Small intestine (tissue), 7 donors: ENCODE data around the gene KRTAP2-4. TPM values are rescaled to one million over a fixed set of nuclear protein-coding genes. Genes with fewer than 3 reads are reported as not detected.
"Not testable (repeated sequence)": the region's sequence is repeated elsewhere in the genome, so short reads cannot be mapped to it uniquely, and the experiment has no call there.

Source experiments
- DNase-seq, 2 donors: peaks; one replicate each; pipeline versions ENCODE4 v3.0.0 to v3.0.0-alpha.2; 2013
- FAIRE-seq: peaks from 2 replicates; lab custom pipeline; 2012; peaks lifted over from hg19 to GRCh38; lab: Jason Lieb, UNC
- H3K27ac ChIP-seq, 3 donors: one replicate each; pipeline ENCODE4 v1.5.1; 2013; ENCODE audit warnings: low read length in 2 of 3, mild to moderate bottlenecking in 2 of 3, control low read depth in 1 of 3, inconsistent platforms in 1 of 3, low read depth in 1 of 3, moderate library complexity in 1 of 3
- H3K27me3 ChIP-seq, 3 donors: one replicate each; pipeline ENCODE4 v1.6.1; 2013; ENCODE audit warnings: low read length in 3 of 3, inconsistent platforms in 1 of 3; ENCODE audit not compliant: control insufficient read depth in 3 of 3, insufficient read depth in 3 of 3
- H3K36me3 ChIP-seq, 3 donors: one replicate each; pipeline ENCODE4 v1.6.1; 2013; ENCODE audit warnings: low read length in 3 of 3, inconsistent platforms in 1 of 3, low read depth in 1 of 3, mild to moderate bottlenecking in 1 of 3, moderate library complexity in 1 of 3; ENCODE audit not compliant: control insufficient read depth in 3 of 3, insufficient read depth in 2 of 3
- H3K4me1 ChIP-seq, 3 donors: one replicate each; pipeline ENCODE4 v1.6.1; 2013; ENCODE audit warnings: low read length in 2 of 3, inconsistent platforms in 1 of 3, low read depth in 1 of 3, mild to moderate bottlenecking in 1 of 3, moderate library complexity in 1 of 3; ENCODE audit not compliant: control insufficient read depth in 3 of 3, insufficient read depth in 2 of 3
- H3K4me3 ChIP-seq, 3 donors: one replicate each; pipeline ENCODE4 v1.5.1; 2013; ENCODE audit warnings: low read length in 3 of 3, control low read depth in 1 of 3, inconsistent platforms in 1 of 3, low read depth in 1 of 3, mild to moderate bottlenecking in 1 of 3, moderate library complexity in 1 of 3
- H3K9me3 ChIP-seq, 2 donors: one replicate each; pipeline ENCODE4 v1.6.1; 2013; ENCODE audit warnings: low read depth in 1 of 2, low read length in 1 of 2; ENCODE audit not compliant: control insufficient read depth in 2 of 2, insufficient read depth in 1 of 2
- WGBS, 3 donors: extraction: QIAGEN DNeasy Blood & Tissue Kit; methylation state at CpG; one replicate each; pipeline ENCODE4 v1.1.7; 2013; 5-methylcytosine and 5-hydroxymethylcytosine counted together
- polyA plus RNA-seq, 4 donors: library from polyadenylated mRNA; stranded (reverse) in 3 of 4; unstranded in 1 of 4; fragments of 200-250 nt in 3 of 4; fragments of 120-200 nt in 1 of 4; gene quantifications; one replicate each; pipeline versions ENCODE4 v1.2.1 to v1.2.3, GENCODE V29; 2013
- donor health status: healthy with polysubstance abuse.
- donor health status: control.
- donor health status: control.
- donor health status: Bipolar disorder and iron deficiency.
- donor health status: healthy.

Gene KRTAP2-4
- polyA plus RNA-seq, 4 donors, result not detected

- not testable (repeated sequence) for FAIRE-seq, H3K36me3 ChIP-seq, H3K4me3 ChIP-seq, H3K27me3 ChIP-seq, H3K4me1 ChIP-seq, H3K27ac ChIP-seq, H3K9me3 ChIP-seq, DNase-seq
- WGBS, 3 donors, result 59 to 79% (median 73%) methylated on average over 2 of the region's 2 CpGs
These were observed 17.7 kb upstream of the KRTAP2-4 start for GRCh38 chr17:41083427-41083826.

- no peak overlapping the region for H3K4me3 ChIP-seq
- WGBS, 3 donors, result 41 to 62% (median 55%) methylated on average over 4 of the region's 4 CpGs
- no peak for FAIRE-seq
These were observed 16.9 kb upstream of the KRTAP2-4 start for GRCh38 chr17:41082626-41083025.

GRCh38 chr17:41076788-41077187, 11.1 kb upstream of the KRTAP2-4 start:
- no peak for DNase-seq
- Histone ChIP-seq H3K4me3 (no peak overlapping the region), H3K27me3 (peaks cover 0 to 3% (median 3%) of the 10 kb centered on the region in 3 donors), H3K36me3 (no peaks in the 10 kb centered on the region), H3K9me3 (no peaks in the 10 kb centered on the region), H3K27ac (no peak overlapping the region), H3K4me1 (no peaks in the 10 kb centered on the region)
- no peak for FAIRE-seq

More at GRCh38 chr17:41082626-41083025, 16.9 kb upstream of the KRTAP2-4 start:
- no peaks in the 10 kb centered on the region for H3K36me3 ChIP-seq
- no peaks in the 10 kb centered on the region for H3K9me3 ChIP-seq
- H3K27ac ChIP-seq, result no peak overlapping the region
- no peak for DNase-seq
- peaks cover 0 to 3% (median 2%) of the 10 kb centered on the region in 3 donors for H3K27me3 ChIP-seq
- no peaks in the 10 kb centered on the region for H3K4me1 ChIP-seq

- no peak overlapping the region for H3K27ac ChIP-seq
- peaks cover 0 to 3% (median 0%) of the 10 kb centered on the region in 3 donors for H3K27me3 ChIP-seq
- H3K36me3 ChIP-seq, result no peaks in the 10 kb centered on the region
- no peak for FAIRE-seq
- DNase-seq, result no peak
- 88 to 93% (median 89%) methylated on average over 2 of the region's 2 CpGs for WGBS, 3 donors
- H3K9me3 ChIP-seq, result no peaks in the 10 kb centered on the region
- H3K4me1 ChIP-seq, result no peaks in the 10 kb centered on the region
- H3K4me3 ChIP-seq, result no peak overlapping the region
These were observed 8.0 kb upstream of the KRTAP2-4 start for GRCh38 chr17:41073676-41074075.

GRCh38 chr17:41071606-41072360, 6.1 kb upstream of the KRTAP2-4 start:
- no peak for FAIRE-seq
- Histone ChIP-seq H3K27me3 (peaks cover 0 to 3% (median 0%) of the 10 kb centered on the region in 3 donors), H3K27ac (no peak overlapping the region), H3K36me3 (no peaks in the 10 kb centered on the region), H3K4me1 (no peaks in the 10 kb centered on the region), H3K4me3 (no peak overlapping the region), H3K9me3 (no peaks in the 10 kb centered on the region)
- WGBS, 3 donors, result 84 to 90% (median 89%) methylated on average over 5 of the region's 5 CpGs
- DNase-seq, result no peak

- Histone ChIP-seq H3K4me1 (no peaks in the 10 kb centered on the region), H3K36me3 (no peaks in the 10 kb centered on the region), H3K27ac (no peak overlapping the region), H3K9me3 (no peaks in the 10 kb centered on the region), H3K4me3 (no peak overlapping the region), H3K27me3 (peaks cover 0 to 5% (median 0%) of the 10 kb centered on the region in 3 donors)
- WGBS, 3 donors, result 70 to 89% (median 73%) methylated on average over 3 of the region's 3 CpGs
- FAIRE-seq (no peak), DNase-seq (no peak)
These were observed 3.4 kb upstream of the KRTAP2-4 start for GRCh38 chr17:41069031-41069430.

- FAIRE-seq, result no peak
- H3K27me3 ChIP-seq, result peaks cover 0 to 5% (median 0%) of the 10 kb centered on the region in 3 donors
- DNase-seq, result no peak
- H3K36me3 ChIP-seq, result no peaks in the 10 kb centered on the region
- no peaks in the 10 kb centered on the region for H3K4me1 ChIP-seq
- no peaks in the 10 kb centered on the region for H3K9me3 ChIP-seq
- no peak overlapping the region for H3K27ac ChIP-seq
- H3K4me3 ChIP-seq, result no peak overlapping the region
These were observed 1.6 kb upstream of the KRTAP2-4 start for GRCh38 chr17:41067281-41067680.

GRCh38 chr17:41065016-41065689, 526 bp downstream of the KRTAP2-4 start:
- H3K27me3 ChIP-seq, H3K9me3 ChIP-seq, H3K27ac ChIP-seq, FAIRE-seq, H3K36me3 ChIP-seq, DNase-seq, H3K4me3 ChIP-seq, H3K4me1 ChIP-seq: not testable (repeated sequence)
- 56 to 70% (median 59%) methylated on average over 7 of the region's 16 CpGs for WGBS, 3 donors
